Putamen (tissue), 1 donor: ENCODE measurements around the gene RFX4.
A peak's percentile ranks its signal among the peaks of the same experiment; 100 is the strongest.
"Not testable (repeated sequence)": the region's sequence is repeated elsewhere in the genome, so short reads cannot be mapped to it uniquely, and the experiment has no call there.

ENCODE experiments used
- DNase-seq: peaks from one replicate; pipeline ENCODE4 v3.0.0-alpha.2; 2016; ENCODE audit warnings: low spot score

Gene RFX4

DNA sequence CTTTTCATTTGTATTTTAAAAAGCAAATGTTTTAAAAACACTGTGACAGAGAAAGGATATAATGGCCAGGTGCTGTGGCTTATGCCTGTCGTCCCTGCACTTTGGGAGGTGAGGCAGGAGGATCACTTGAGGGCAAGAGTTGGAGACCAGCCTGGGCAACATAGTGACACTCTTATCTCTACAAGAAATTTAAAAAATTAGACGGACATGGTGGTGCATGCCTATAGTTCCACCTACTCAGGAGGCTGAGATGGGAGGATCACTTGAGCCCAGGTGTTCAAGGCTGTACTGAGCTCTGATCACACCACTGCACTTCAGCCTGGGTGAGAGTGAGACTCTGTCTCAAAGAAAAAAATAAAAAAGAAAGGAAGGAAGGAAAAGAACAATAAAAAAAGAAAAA is 7.8 kb downstream of the RFX4 start:
- no peak for DNase-seq

DNA sequence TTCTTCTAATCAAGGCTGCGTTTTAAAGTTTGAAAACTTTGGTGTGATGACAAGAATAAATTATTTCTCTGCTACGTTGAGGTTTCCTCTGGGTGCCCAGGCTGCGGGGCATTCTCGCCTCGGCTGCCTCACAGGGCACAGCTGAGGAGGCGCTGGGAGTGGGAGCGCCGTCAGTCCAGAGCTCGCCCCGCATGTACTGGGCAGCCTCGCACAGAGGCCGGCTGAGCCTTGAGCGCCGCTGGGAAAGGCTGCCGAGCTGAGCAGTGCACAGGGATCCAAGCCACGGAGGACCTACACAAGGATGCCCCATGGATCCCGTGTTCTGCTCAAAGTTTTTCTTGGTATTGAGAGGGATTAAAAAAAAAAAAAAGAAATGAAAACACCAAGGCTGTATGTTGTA is 11.6 kb downstream of the RFX4 start:
- DNase-seq, result no peak

DNA sequence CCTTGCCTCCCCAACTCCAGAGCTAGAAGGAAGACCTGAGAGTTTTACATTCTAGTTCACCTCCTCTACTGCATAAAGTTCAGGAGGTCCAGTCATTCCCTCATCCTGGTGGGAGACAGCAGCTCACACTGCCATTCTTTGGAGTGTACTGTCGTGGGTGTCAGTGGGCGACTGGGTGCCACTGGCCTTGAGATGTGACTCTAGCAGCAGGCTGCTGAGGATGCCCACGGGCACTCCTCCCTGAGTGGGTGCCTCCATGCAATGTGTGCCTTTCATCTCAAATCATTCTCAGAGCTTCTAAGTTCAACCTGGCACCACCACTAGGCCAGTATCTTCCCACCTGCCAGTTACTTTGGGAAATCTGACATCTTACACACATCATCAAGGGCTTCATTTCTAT is 12.5 kb downstream of the RFX4 start:
- DNase-seq, result no peak

DNA sequence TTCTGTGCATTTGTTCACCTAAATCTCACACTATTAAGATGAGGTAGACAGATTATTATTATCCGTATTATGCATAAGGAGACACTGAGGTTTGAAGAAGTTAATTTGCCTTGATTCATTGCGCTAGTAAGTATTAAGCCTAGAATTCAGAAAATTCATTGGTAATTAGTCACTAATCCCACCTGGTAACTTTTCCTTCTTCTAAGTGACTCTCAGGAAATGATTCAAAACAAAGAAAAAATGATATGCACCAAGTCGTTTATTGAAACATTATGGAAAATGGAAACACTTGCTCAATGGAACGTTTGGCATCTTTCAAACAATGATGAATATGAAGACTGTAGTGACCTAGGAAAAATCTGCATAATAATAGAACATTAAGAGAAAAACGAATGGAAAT is 15.2 kb downstream of the RFX4 start:
- no peak for DNase-seq

DNA sequence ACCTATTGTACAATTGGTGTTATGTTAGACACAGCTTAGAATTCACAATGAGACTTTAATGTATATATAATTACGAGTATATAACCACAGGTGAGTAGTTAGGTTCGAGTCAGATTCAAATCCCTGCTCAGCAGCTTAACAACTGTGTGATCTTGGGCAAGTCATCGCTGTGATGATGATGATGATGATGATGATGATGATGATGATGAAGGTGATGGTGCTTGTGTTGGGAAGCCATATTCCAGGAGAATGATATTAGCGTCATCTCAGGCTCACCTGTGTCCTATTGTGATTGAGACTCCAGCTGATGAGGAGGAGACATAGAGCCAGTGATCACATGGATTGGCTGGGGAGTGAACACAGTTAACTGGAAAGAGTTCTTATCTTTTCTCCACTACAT is 16.5 kb downstream of the RFX4 start:
- no peak for DNase-seq

DNA sequence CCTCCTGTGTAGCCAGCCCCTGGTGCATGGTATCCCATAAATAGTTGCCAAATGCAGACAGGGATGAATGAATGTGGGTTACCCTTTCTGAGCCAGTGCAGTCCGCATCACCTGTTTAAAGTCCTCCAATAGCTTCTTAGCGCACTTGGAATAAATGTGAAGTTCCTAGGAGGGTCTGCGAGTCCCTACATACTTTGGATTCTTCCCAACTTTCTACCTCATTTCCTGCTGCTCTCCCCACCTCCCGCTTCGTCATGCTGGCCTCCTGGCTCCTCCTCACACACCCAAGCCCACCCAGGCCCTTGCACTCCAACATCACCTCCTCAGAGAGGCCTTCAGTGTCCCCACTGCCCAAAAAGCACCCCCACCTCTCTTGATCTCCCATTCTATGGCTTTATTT is 17.7 kb downstream of the RFX4 start:
- DNase-seq, result no peak

DNA sequence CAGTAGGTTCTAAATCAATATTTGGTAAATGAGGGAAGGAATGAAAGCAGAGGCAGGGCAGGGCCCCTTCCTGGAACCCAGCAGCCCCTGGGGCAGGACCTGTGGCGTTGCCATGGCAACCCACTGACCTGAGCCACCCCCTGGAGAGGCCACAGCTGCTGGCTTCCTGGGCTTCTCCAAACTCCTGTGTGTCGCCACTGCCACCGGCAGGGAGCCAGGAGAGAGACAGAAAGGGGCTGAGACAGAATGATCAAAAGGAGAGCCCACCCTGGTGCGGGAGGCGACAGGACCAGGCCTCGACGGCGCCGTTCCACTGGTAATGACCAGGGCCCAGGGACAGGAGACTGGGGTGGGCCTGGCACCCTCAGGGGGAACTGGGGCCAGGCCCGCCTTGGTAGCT is 18.2 kb downstream of the RFX4 start:
- DNase-seq, result no peak

DNA sequence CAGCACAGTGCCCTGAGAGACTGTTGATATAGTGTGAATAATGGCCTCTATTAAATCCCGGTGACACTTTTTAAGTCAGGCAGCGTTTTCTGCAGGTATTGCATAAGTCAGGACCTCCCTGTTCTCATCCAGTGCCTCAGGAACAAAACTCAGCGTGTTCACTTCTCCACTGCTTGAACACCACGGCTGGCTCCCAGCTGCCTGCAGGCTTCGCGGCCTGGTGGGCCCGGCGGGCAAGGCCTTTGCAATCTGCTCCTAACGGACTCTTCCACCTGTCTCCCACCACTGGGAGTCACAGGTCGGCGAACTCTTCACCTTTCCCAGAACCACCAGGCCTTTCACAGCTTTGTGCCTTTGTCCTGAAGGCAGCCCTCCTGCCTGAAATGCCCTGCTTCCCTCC is 18.7 kb downstream of the RFX4 start:
- no peak for DNase-seq

DNA sequence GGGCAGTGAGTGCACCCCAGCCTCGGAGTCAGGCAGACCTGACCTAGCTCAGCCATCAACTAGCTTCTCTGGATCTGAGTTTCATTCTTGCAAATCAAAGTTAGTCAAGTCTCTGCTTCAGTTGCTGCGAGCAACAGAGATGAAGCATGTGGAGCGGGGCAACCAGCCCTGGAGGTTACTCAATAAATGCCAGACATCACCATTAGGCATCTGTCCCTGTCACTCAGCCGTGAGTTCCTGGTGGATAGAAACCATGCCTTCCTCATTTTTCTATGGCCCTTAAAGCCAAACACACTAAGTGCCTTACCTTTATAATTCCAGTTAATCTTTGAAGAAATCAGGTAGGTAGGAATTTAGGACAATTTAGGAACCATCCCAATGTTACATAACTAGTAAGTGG is 19.3 kb downstream of the RFX4 start:
- DNase-seq, result no peak

DNA sequence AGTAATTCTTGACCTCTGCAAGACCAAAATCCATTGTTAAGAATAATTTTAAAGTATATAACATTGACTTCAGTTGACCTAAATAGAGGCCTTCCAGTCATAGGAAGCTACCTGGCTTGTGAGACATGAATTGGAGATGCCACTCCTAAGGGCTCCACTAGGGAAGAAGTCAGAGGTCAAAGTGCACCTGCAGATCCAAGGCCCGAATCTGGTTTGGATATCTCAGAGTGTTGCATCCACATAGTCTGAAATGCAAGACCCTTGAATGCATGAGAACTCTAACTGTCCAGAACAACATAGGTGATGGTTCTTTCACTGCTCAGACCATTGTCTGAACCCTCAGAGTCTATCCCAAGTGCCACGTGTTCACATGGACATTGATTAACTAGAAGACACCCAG is 22.4 kb downstream of the RFX4 start:
- DNase-seq, result no peak

DNA sequence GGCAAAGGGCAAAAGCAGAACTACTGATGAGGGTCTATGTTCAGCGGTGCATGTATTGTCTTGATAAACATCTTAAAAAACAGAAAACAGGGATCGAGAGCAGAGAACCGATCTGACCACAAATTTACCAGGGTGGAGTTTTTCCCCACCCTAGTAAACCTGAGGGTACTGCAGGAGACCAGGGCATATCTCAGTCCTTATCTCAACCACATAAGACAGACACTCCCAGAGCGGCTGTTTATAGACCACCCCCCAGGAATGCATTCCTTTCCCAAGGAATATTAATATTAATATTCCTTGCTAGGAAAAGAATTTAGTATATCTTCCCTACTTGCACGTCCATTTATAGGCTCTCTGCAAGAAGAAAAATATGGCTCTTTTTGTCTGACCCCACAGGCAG is 37.8 kb downstream of the RFX4 start:
- not testable (repeated sequence) for DNase-seq

DNA sequence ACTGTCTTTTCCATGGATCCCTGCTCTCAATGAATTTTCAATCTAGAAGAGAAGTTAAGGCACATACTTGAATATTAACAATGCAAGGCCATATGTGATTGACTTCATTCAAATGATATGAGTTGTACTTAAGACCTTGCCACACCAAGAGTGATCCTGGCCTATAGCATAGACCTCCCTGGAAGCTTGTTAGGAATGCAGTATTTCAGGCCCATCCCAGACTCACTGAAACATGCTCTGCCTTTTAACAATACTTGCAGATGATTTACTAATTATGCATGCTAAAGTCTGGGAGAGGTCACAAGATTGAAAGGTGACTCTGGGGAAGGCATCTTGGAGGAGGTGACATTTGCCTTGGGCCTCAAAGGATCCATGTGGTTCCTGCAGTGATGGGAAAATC is 43.2 kb downstream of the RFX4 start:
- no peak for DNase-seq

DNA sequence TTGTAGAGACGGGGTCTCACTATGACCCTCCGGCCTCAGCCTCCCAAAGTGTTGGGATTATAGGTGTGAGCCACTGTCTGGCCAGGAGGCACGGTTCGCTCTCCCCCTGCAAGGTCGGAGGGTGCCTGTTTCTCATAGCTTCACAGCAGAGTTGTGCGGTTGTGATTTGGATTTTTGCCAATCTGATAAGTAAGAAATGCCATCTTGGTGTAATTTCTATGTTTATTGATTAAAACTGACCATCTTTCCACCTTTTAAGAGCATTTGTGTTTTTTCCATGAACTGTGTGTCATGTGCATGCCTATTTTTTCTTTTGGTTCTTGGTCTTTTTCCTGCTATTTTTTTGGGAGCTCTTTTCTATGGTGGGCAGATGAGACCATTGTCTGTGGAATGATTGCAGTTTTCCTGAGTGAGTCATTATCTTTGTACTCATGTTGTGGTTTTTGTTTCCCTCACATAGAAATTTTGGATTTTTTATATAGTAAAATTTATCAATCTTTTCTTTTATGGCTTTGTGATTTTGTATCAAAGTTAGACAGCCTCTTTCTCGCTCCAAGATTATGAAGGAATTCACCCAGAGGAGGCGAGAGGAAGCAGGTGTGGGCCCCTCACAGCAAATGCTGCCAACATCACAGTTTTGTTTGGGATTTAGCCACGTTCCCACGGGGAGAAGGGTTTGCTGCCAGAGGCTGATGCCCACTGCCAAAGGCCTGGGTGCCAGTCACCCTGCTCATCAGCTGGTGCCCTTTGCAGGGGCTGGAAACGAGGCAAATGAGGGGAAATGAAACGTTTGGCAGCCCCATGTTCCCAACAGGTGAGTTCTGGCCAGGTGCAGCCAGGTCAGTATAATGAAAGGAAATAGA is 47.2 kb downstream of the RFX4 start:
- DNase-seq, result no peak

DNA sequence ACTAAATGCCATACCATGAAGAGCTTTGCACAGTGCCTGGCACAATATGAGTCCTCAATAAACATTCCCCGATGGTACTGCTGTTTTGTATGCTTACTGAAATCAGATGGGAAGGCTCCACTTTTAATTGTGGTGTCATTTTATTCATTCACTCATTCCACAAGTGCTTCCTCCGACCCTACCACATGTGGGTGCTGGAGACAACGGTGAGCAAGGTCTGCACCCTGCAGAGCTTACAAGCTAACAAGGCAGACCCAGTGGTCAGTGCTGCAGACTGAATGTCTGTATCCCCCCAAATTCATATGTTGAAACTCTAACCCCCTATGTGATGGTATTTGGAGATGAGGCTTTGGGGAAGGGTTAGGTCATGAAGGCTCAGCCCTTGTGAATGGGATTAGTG is 48.3 kb downstream of the RFX4 start:
- DNase-seq, result no peak

DNA sequence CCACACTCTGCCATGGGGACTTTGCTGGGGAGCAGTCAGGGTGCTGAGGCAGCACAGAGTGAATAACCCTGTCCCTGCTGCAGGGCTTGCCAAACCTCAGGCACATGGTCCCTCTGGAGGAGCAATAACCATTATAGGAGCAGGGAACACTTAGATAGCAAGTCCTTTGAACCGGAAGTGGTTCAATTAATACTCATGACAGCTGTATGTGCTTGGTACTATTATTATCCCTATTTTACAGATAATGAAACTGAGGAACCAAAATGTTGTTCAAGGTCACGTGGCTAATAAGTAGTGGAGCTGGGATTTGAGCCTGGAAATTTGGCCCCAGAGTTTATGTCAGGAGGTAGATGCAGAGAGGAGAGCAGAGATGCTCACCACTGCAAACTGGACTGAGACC is 49.0 kb downstream of the RFX4 start:
- no peak for DNase-seq

DNA sequence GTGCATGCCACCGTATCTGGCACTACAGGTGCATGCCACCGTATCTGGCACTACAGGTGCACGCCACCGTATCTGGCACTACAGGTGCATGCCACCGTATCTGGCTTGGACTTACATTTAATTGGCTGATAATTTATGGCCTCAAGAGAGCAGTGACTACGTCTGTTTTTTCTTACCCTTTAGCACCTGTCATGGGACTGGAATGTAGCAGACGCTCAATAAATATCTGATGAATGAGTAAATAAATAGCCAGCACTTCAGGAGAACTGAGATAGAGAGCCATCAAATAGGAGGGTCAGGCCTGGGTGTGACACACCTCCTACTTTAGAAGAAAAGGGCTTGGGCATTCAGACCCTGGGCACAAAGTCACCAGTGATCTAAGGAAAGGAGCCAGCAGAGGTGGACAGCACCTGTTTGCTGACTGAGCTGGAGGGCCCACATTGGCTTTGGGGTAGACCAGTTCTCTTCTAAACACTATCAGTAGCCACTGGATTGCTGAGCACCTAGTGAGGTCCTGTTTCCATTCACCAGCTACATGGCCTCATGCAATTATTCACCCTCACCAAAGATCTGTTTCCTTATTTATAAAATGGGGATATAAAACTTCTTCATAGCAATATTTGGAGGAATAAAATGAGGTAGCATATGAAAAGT is 50.1 kb downstream of the RFX4 start:
- no peak for DNase-seq

DNA sequence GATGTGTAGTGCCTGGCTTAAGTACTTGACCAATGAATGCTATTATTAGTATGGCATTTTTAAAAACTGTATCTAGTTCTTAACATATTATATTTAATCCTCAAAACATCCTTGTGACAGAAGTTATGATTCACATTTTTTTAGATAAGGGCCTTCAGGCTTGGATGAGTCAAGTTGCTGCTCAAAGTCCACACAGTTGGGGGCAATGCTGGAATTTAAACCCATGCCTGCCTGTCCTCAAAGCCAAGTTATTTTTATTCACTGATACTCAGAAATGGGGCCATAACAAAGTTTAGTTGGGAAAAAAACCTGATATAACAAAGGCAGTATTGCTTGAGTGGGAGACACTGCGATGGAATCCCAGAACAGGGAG is 50.6 kb downstream of the RFX4 start:
- DNase-seq, result no peak

DNA sequence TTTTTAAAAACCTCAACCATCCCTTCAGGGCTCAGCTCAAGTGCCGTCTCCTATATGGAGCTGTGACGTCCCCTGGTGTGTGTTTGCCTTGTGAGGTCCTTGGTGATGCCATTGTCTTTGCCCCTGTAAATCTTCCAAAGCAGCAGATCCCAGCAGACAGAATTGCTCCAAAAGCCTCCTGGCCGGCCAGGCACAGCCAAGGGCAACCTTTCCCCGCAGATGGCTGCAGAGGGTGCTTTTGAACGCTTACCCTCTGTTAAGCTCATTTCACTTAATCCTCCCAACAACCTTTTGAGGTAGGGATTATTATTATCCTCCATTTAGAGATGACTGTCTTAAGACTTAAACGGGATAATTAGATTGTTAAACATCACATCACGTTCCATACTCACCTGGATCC is 51.4 kb downstream of the RFX4 start:
- no peak for DNase-seq

DNA sequence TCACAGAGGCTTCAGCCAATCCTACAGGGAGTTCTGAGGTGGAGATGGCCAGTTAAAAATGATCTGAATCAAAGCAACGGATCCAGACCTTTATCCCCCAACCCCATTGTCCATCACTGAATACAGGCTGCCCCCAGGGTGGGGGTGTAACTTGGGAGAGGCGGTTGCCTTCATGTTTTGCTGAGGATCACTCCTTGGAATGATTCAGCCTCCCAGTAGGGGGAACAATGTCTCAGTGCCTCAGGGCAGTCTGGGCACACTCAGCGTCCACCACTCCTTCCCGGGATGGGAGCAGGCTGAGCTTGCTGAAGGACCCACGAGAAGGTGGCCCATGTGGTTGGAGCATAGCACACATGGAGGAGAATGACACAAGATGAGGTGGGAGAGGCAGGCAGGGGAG is 60.2 kb downstream of the RFX4 start:
- no peak for DNase-seq

DNA sequence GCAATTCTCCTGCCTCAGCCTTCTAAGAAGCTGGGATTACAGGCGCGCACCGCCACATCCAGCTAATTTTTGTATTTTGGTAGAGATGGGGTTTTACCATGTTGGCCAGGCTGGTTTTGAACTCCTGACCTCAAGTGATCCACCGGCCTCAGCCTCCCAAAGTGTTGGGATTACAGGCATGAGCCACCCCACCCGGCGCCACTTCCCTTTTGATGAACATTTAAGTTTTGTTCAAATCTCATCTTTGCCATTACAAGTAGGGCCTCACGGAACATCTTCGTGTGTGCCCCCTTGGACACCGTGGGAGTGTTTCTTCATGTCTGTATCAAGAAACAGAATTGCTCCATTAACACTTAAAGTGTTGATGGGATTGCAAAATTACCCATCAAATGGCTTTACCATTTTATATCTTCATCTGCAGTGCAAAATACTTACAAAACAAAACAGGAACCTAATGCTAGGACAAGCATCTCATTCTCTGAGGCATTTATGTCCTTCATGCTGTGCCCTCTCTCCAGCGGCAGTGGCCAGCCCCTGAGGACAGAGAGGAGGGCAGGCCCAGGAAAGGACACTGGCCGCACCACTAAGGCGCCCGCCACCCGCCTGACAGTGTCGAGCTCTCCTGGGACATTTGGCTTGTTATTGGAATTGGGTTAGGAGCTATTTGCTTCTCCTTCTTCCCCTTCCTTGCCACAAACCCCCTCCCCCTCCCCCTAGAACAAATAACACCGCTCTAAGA is 61.7 kb downstream of the RFX4 start:
- no peak for DNase-seq

DNA sequence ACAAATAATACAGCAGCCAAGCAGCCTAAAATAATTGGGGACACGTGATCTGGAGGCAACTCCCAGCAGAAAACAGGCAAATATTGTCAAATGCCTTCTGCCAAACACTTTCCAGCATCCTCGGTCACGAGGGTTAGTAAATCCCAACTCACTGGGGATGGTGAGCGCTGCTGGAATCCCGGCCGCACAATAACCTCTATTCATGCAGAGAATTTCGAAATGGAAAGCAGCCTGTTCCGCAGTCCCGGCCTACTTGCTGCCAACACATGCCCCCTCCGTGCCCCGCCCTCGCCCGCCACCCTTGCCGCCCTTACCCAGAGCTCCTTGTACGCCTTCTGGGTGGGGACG is 62.2 kb downstream of the RFX4 start:
- peak; percentile 94 for DNase-seq

DNA sequence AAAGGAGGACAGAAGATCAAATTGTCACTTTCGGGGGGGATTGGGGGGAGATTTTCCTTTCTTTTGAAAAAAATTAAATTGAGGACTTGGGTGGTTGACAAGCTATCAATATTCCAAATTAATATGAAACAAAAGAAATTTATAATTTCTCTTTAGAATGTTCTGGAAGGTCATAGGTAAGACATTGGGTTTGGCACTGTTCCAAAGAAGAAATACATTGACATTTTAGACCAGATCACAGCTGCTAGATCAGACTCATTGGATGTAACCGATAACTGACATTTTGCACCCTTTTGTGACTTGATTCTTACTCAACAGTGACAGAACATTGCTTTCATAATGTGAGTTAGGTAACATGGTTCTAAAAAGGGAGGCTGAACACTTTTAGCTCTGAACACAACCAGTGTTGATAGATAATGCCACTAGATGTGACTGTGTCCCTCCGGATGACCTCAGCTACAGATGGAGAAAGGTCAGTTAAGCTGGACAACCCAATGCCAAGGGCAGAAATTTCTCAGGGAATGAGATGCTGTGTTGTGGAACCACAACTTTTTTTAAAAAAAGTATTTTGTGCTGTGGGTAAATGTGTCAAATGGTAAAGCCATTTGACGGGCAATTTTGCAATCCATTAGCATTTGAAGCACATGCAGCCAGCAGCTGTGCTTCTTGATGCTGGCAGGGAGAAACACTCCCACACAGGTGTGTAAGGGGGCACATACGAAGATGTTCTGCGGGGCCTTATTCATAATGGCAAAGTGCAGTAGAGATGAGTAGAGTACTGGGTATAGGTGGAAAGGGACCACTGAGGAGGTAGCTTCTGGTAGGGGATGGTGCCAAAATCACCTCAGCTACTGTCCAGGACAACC is 62.9 kb downstream of the RFX4 start:
- DNase-seq, result peak; percentile 63
